NCI-H187 (cell line): Measurements from ENCODE around the gene TCEA3.

Source experiments
- DNase-seq, 2 experiments: peaks; one replicate each; lab custom pipeline; 2025; lab: John Stamatoyannopoulos, UW

TCEA3 gene

GRCh38 chr1:23424293-23425192 lies at the start of gene TCEA3:
Gene TCEA3 (minus strand): TSS chr1:23424748. CDS start chr1:23424633, 115 bp downstream.
- DNase-seq, result no peak

GRCh38 chr1:23473037-23473800 lies 48.7 kb upstream of the TCEA3 start:
- no peak for DNase-seq

GRCh38 chr1:23472351-23473036 lies 47.9 kb upstream of the TCEA3 start:
- no peak for DNase-seq

- DNase-seq, result no peak
Measured at GRCh38 chr1:23471473-23472075, 47.0 kb upstream of the TCEA3 start.

GRCh38 chr1:23470282-23471070 lies 45.9 kb upstream of the TCEA3 start:
- no peak for DNase-seq

- no peak for DNase-seq
Measured at GRCh38 chr1:23469372-23469982, 44.9 kb upstream of the TCEA3 start.

GRCh38 chr1:23466423-23466989 lies 42.0 kb upstream of the TCEA3 start:
- no peak for DNase-seq

GRCh38 chr1:23463286-23463685 lies 38.7 kb upstream of the TCEA3 start:
- DNase-seq, result no peak

- no peak for DNase-seq
Measured at GRCh38 chr1:23462766-23463165, 38.2 kb upstream of the TCEA3 start.

GRCh38 chr1:23461050-23461449 lies 36.5 kb upstream of the TCEA3 start:
- DNase-seq, result no peak

- DNase-seq, result no peak
Measured at GRCh38 chr1:23460519-23460918, 36.0 kb upstream of the TCEA3 start.

- no peak for DNase-seq
Measured at GRCh38 chr1:23459338-23459757, 34.8 kb upstream of the TCEA3 start.

GRCh38 chr1:23456226-23456625 lies 31.7 kb upstream of the TCEA3 start:
- DNase-seq, result no peak

- DNase-seq, result no peak
Measured at GRCh38 chr1:23453455-23454000, 29.0 kb upstream of the TCEA3 start.

- DNase-seq, result no peak
Measured at GRCh38 chr1:23452011-23452411, 27.5 kb upstream of the TCEA3 start.

GRCh38 chr1:23451441-23451840 lies 26.9 kb upstream of the TCEA3 start:
- DNase-seq, result no peak

GRCh38 chr1:23450894-23451293 lies 26.3 kb upstream of the TCEA3 start:
- DNase-seq, result no peak

GRCh38 chr1:23449958-23450357 lies 25.4 kb upstream of the TCEA3 start:
- DNase-seq, result no peak

- no peak for DNase-seq
Measured at GRCh38 chr1:23449306-23449705, 24.8 kb upstream of the TCEA3 start.

GRCh38 chr1:23448846-23449245 lies 24.3 kb upstream of the TCEA3 start:
- DNase-seq, result no peak
